IMR-90 (cell line): ENCODE data around the gene TENT4B. TPM values are rescaled to one million over a fixed set of nuclear protein-coding genes. Genes with fewer than 3 reads are reported as not detected.

Source experiments
- ATAC-seq: fragments of 200-7000 bp; cut with Tn5 transposase; 2 replicates; pipeline ENCODE4 v1.9.1; 2020; ENCODE audit warnings: low read depth, mild to moderate bottlenecking, moderate library complexity
- BruUV-seq: library from RNA; stranded (reverse); fragments of 400-500 nt; replicated peaks from 2 replicates; lab custom pipeline; 2021; lab: Mats Ljungman, UMichigan
- CTCF ChIA-PET: fragments of 300-600 bp; formaldehyde crosslinking; extraction: SDS; loops from one replicate; lab custom pipeline; 2021; ENCODE audit warnings: antibody characterized with exemption; lab: Yijun Ruan, JAX
- POLR2A ChIA-PET: fragments of 300-600 bp; sonication (Branson Sonifier 250); formaldehyde crosslinking; loops from one replicate; lab custom pipeline; 2022; ENCODE audit warnings: antibody characterized with exemption; ENCODE audit not compliant: unreplicated experiment; lab: Charles Lee
- DNase-seq: peaks from one replicate; pipeline ENCODE4 v3.0.0; 2013
- H2AFZ ChIP-seq: replicated peaks from 2 replicates; pipeline ENCODE3; 2013; ENCODE audit warnings: low read length, mild to moderate bottlenecking; ENCODE audit not compliant: poor library complexity
- H2AK5ac ChIP-seq: 2 replicates; pipeline ENCODE4 v1.6.1; 2013; ENCODE audit warnings: low read depth, low read length, inconsistent platforms
- H2AK9ac ChIP-seq: replicated peaks from 2 replicates; pipeline ENCODE3; 2013; ENCODE audit warnings: mild to moderate bottlenecking, low read depth, low read length, moderate library complexity; ENCODE audit not compliant: poor library complexity
- H2BK120ac ChIP-seq: 2 replicates; pipeline ENCODE4 v1.6.1; 2013; ENCODE audit warnings: low read depth, low read length, inconsistent platforms
- H2BK15ac ChIP-seq: 3 replicates; pipeline ENCODE4 v1.6.1; 2013; ENCODE audit warnings: low read depth, low read length, inconsistent platforms
- H2BK20ac ChIP-seq: 2 replicates; pipeline ENCODE4 v1.6.1; 2013; ENCODE audit warnings: low read depth, mild to moderate bottlenecking, inconsistent platforms, low read length, moderate library complexity
- H2BK5ac ChIP-seq: 2 replicates; pipeline ENCODE4 v1.6.1; 2013; ENCODE audit warnings: mild to moderate bottlenecking, low read depth, low read length, inconsistent platforms; ENCODE audit not compliant: poor library complexity, severe bottlenecking
- H3K14ac ChIP-seq: replicated peaks from 2 replicates; pipeline ENCODE4 v1.6.1; 2013; ENCODE audit warnings: low read depth, low read length, inconsistent platforms
- H3K18ac ChIP-seq: 2 replicates; pipeline ENCODE4 v1.6.1; 2013; ENCODE audit warnings: low read depth, low read length, control low read depth
- H3K23ac ChIP-seq: 2 replicates; pipeline ENCODE4 v1.6.1; 2013; ENCODE audit warnings: low read depth, low read length, inconsistent platforms
- H3K27ac ChIP-seq: 2 replicates; pipeline ENCODE4 v1.5.1; 2013; ENCODE audit warnings: mild to moderate bottlenecking, control low read depth, low read length; ENCODE audit not compliant: insufficient read depth
- H3K27me3 ChIP-seq: 2 replicates; pipeline ENCODE4 v1.6.1; 2013; ENCODE audit warnings: low read length; ENCODE audit not compliant: control insufficient read depth, insufficient read depth
- H3K36me3 ChIP-seq: 2 replicates; pipeline ENCODE4 v1.6.1; 2013; ENCODE audit warnings: low read length, mixed read lengths; ENCODE audit not compliant: control insufficient read depth, insufficient read depth
- H3K4ac ChIP-seq: 2 replicates; pipeline ENCODE4 v1.6.1; 2013; ENCODE audit warnings: low read depth, low read length, inconsistent platforms
- H3K4me1 ChIP-seq: 2 replicates; pipeline ENCODE4 v1.6.1; 2013; ENCODE audit warnings: low read length, mixed read lengths; ENCODE audit not compliant: control insufficient read depth, insufficient read depth
- H3K4me2 ChIP-seq: 2 replicates; pipeline ENCODE4 v1.6.1; 2013; ENCODE audit warnings: low read depth, mild to moderate bottlenecking, control low read depth, low read length, moderate library complexity
- H3K4me3 ChIP-seq: 2 replicates; pipeline ENCODE4 v1.5.1; 2013; ENCODE audit warnings: low read depth, mild to moderate bottlenecking, control low read depth, low read length, moderate library complexity; ENCODE audit not compliant: insufficient read depth
- H3K56ac ChIP-seq: 2 replicates; pipeline ENCODE4 v1.6.1; 2013; ENCODE audit warnings: low read length, inconsistent platforms; ENCODE audit not compliant: insufficient read depth; ENCODE audit errors: extremely low read depth
- H3K79me1 ChIP-seq, 2 experiments: 2 replicates each; pipeline ENCODE4 v1.6.1; 2013; ENCODE audit warnings: low read length in 2 of 2, inconsistent platforms in 1 of 2, low read depth in 1 of 2
- H3K9ac ChIP-seq: 2 replicates; pipeline ENCODE4 v1.6.1; 2013; ENCODE audit warnings: low read depth, low read length, control low read depth
- H3K9me1 ChIP-seq: 2 replicates; pipeline ENCODE4 v1.6.1; 2013; ENCODE audit warnings: low read length, inconsistent platforms; ENCODE audit not compliant: insufficient read depth
- H3K9me3 ChIP-seq: 2 replicates; pipeline ENCODE4 v1.6.1; 2013; ENCODE audit warnings: low read length; ENCODE audit not compliant: control insufficient read depth, insufficient read depth
- H4K20me1 ChIP-seq: 2 replicates; pipeline ENCODE4 v1.6.1; 2013; ENCODE audit warnings: low read length, inconsistent platforms; ENCODE audit not compliant: insufficient read depth
- H4K5ac ChIP-seq: 2 replicates; pipeline ENCODE4 v1.6.1; 2013; ENCODE audit warnings: mild to moderate bottlenecking, low read depth, low read length, control low read depth
- H4K8ac ChIP-seq, 2 experiments: 2 replicates each; pipeline ENCODE4 v1.6.1; 2013; ENCODE audit warnings: low read depth in 2 of 2, low read length in 2 of 2, control low read depth in 1 of 2, inconsistent platforms in 1 of 2
- H4K91ac ChIP-seq: 2 replicates; pipeline ENCODE4 v1.6.1; 2013; ENCODE audit warnings: low read depth, low read length, inconsistent platforms; ENCODE audit not compliant: insufficient read depth
- CEBPB ChIP-seq: IDR thresholded peaks from 2 replicates; pipeline ENCODE4 v1.6.1; 2012; ENCODE audit warnings: low read depth, low read length, improper control_type of control experiment
- CTCF ChIP-seq: conservative IDR thresholded peaks from 2 replicates; pipeline ENCODE4 v1.5.1; 2012; ENCODE audit warnings: mild to moderate bottlenecking, low read depth, low read length, improper control_type of control experiment
- ELK1 ChIP-seq: fragments of 150-350 bp; IDR thresholded peaks from 2 replicates; pipeline ENCODE4 v1.6.1; 2016; ENCODE audit warnings: low read depth, mild to moderate bottlenecking, low read length, moderate library complexity, borderline replicate concordance
- POLR2A ChIP-seq: IDR thresholded peaks from 2 replicates; pipeline ENCODE4 v1.6.1; 2012; ENCODE audit warnings: mild to moderate bottlenecking, low read depth, low read length
- RCOR1 ChIP-seq: IDR thresholded peaks from 2 replicates; pipeline ENCODE4 v1.6.1; 2012; ENCODE audit warnings: mild to moderate bottlenecking, low read length, improper control_type of control experiment; ENCODE audit not compliant: insufficient replicate concordance
- RFX5 ChIP-seq: IDR thresholded peaks from 2 replicates; pipeline ENCODE4 v1.8.0; 2012; ENCODE audit warnings: low read depth, mild to moderate bottlenecking, low read length, moderate library complexity
- SMC3 ChIP-seq: fragments of 150-350 bp; IDR thresholded peaks from 2 replicates; pipeline ENCODE4 v1.6.1; 2016; ENCODE audit warnings: low read depth, mild to moderate bottlenecking, antibody characterized with exemption, low read length, moderate library complexity
- WGBS, 2 experiments: methylation state at CpG; one replicate each; pipeline versions ENCODE4 v1.1.5 to v1.1.7; 2013; ENCODE audit warnings: missing lambda C conversion rate in 2 of 2; ENCODE audit not compliant: insufficient read length in 1 of 2; ENCODE audit errors: extremely low coverage in 2 of 2; 5-methylcytosine and 5-hydroxymethylcytosine counted together
- dilution Hi-C: fragments of 300-500 bp; cut with HindIII; formaldehyde crosslinking; loops from one replicate; pipeline ENCODE4 v1.14.3; 2018; ENCODE audit warnings: low sequenced_read_pairs; ENCODE audit not compliant: unreplicated experiment
- in situ Hi-C: fragments of 300-500 bp; cut with MboI; formaldehyde crosslinking; loops from 3 replicates; pipeline ENCODE4 v1.14.3; 2019; ENCODE audit warnings: low sequenced_read_pairs, inconsistent platforms, mixed read lengths
- intact Hi-C: fragments of 100-400 bp; cut with micrococcal nuclease; formaldehyde crosslinking; loops from 2 replicates; pipeline ENCODE4 v1.10.0; 2022
- polyA plus RNA-seq, 3 experiments: library from polyadenylated mRNA; depleted of rRNA; stranded (reverse); fragments of >200 nt; gene quantifications; 2 replicates each; pipeline ENCODE4 v1.2.3, GENCODE V29; 2012; ENCODE audit warnings: low replicate concordance in 1 of 3
- total RNA-seq: library from RNA; depleted of rRNA; stranded (reverse); fragments of >200 nt; gene quantifications from 2 replicates; pipeline ENCODE4 v1.2.3, GENCODE V29; 2012

TENT4B gene
- total and polyA plus RNA-seq, 2 of the 4 experiments (the other 2 are of a cell fraction) = 4.1 to 7.0 TPM

GRCh38 chr16:50270510-50271147 is 117.5 kb downstream of the TENT4B start:
- Histone ChIP-seq H3K4ac (no peak overlapping the region), H2BK5ac (no peak overlapping the region), H4K8ac (no peak overlapping the region), H3K14ac (no peak overlapping the region), H3K4me3 (no peak overlapping the region), H3K9me3 (no peaks in the 10 kb centered on the region), H2AK9ac (peak overlapping the region; percentile 31), H3K27me3 (no peaks in the 10 kb centered on the region), H2AFZ (no peak overlapping the region), H3K4me2 (no peak overlapping the region), H4K91ac (no peak overlapping the region), H2BK15ac (no peak overlapping the region), H3K18ac (no peak overlapping the region), H3K56ac (no peak overlapping the region), H3K27ac (no peak overlapping the region), H3K9me1 (peaks cover 9% of the 10 kb centered on the region; the same call in 1 of the 2 replicates), H3K79me1 (peaks cover 23 to 59% of the 10 kb centered on the region in 2 experiments), H3K4me1 (peaks cover 16% of the 10 kb centered on the region), H2AK5ac (no peak overlapping the region), H3K36me3 (peaks cover 2% of the 10 kb centered on the region; the same call in 1 of the 2 replicates), H2BK20ac (no peak overlapping the region), H2BK120ac (no peak overlapping the region), H3K23ac (no peak overlapping the region), H4K20me1 (peaks cover 3% of the 10 kb centered on the region; the same call in 1 of the 2 replicates), H4K5ac (no peak overlapping the region), H3K9ac (no peak overlapping the region)
- TF ChIP-seq POLR2A (no peak), CEBPB (no peak), CTCF (no peak), ELK1 (no peak), SMC3 (no peak), RFX5 (no peak), RCOR1 (no peak)
- intact Hi-C loops (no loop called here), dilution Hi-C loops (no loop called here), in situ Hi-C loops (no loop called here)
- ChIA-PET CTCF (no interaction called here), POLR2A (no interaction called here)
- BruUV-seq = no TSS peak
- ATAC-seq (no peak), DNase-seq (no peak)
- 94% methylated on average over 9 of the region's 13 CpGs; no CpG with 5 or more reads in 1 of the 2 experiments for WGBS, 2 experiments
